SHP77 treated with DMSO at 0.1 percent for 48 hours (cell line): ENCODE measurements around the gene DPCD.
"Not testable (repeated sequence)": the region's sequence is repeated elsewhere in the genome, so short reads cannot be mapped to it uniquely, and the experiment has no call there.

Experiments used
- DNase-seq: peaks from one replicate; lab custom pipeline; 2025; lab: John Stamatoyannopoulos, UW

Gene DPCD

DNA sequence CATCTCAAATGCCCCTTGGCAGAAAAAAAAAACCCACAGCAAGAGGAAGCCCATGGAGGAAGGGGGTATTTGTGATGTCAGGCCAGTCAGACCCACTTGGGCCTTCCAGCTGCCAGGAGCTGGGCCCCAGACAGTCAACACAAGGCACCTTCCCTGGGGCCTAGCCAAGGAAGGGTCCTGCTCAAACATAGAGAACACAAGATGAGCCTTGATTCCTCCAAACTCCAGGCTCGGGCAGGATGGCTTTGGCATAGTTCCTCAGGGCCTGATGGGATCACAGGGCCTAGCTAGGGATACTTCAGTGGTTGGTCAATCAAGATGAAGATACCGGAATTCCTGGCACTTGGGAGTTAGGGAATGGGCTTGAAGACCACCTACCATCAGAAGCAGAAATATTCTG lies 30.8 kb downstream of the DPCD start:
- DNase-seq, result no peak

DNA sequence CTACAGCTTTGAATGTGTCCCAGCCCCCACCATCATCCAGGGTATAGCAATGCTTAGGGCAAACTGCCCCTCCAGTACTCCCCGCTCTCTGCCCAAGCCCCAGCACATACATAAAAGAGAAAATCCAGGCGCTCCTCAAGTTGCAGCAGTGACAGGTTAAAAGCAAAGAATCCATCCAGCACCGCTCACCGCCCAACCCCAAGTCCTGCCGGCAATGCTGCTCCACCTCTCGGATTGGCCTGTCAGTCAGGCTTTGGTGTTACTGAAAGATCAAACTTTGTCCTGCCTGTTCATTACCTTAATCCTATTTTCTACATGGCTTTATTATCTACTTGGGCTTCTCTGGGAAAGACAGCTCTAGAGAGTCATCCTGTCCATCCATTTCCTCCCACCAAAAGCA lies 31.9 kb downstream of the DPCD start:
- DNase-seq, result no peak

DNA sequence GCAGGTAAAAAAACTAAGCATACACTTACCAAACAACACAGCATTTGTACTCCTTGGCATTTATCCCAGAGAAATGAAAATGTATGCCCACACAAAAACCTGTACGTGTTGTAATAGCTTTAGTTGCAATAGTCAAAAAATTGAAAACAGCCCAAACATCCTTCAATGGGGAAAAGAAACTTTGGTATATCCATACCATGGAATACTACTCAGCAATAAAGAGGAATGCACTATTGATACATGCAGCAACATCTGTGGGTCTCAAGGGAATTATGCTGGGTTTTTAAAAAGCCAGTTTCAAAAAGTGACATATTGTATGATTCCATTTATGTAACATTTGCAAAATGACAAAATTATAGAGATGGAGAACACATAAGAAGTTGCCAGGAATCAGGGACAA lies 35.4 kb downstream of the DPCD start:
- DNase-seq, result no peak

DNA sequence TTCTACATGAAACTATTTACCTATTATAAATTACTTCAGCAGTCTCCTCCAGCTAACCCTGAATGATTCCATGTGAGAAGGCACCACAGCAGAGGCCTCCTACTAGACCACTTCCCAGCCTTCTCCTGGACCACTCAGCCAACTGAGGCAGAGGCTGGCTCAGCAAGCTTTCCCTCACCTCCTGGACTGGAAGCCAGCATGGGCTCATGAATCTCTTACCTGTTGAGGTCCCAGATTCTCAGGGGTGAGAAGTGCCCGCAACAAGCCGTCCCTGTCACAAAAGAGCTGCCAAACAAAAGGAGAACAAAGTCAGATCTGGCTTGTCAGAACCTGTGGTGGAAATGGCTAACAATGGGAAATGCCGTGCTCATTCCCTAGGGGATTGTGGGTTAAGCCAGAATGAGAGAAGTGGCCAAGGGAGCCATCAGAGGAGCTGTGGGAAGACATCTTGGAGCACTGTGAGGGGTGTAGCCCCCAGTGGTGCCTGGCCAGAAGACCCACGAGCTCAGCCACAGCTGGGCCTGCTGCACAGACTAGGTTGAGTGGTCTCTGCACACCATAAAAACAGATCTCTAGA lies 36.5 kb downstream of the DPCD start:
- no peak for DNase-seq

DNA sequence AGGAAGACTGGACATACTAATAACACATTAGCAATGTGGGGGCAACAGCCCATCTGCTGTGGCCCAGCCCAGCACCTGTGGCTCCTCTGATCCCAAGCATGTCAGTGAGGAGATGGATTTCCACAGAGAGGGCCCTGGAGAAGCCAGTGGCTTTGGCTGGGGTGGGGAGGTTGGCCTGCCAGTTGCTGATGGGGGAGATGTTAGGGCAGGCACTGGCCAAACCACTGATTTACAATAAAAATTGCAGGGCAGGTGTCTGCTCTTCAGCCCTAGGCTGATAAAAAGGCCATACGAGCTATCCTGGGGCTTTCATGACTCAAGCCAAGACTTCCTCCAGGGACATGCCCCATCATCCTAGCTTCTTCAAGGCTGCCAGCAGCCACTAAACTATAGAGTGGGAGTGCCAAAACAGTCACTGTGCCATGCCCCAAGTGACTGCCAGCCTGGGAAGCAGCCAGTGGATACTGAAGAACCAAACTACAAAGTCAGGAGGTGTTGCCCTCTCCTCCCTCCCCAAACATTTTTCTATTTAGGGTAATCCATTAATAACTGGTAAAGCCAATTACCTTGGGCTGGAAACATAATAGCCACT lies 37.8 kb downstream of the DPCD start:
- no peak for DNase-seq

DNA sequence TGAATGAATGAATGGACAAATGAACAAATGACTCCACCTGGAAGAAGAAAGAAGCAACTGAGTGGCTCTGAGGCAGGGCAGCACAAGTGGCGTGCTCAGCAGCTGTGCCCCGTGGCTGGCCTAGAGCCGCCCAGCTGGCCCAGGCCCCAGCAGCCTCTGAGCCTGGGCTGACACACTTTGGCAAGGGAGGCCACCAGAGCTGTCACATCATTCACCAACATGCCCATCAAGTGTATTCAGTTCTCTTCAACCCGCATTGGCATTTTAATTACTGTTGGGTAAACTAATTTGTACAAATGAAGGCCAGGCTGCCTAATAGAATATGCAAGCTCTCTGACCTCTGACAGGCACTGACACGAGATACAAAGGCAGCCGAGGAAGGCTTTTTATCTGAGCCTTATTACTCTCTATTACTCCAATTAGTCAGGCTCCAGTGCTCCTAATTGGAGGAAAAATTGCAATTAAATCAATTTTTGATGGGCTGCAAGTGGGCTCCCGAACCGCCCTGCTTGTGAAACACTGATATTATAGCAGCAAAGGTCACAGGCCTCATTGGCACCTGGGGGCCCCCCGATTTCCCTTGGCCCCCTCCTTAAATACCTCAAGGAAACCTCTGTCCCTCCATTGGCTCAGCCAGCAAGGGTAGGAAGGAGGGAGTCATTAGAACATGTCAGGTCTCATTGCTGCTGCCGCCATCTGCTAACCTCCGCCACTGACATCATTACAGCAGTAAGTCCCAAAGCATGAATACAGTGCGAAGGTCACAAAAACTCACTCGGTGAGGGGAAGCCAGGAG lies 41.9 kb downstream of the DPCD start:
- no peak for DNase-seq

DNA sequence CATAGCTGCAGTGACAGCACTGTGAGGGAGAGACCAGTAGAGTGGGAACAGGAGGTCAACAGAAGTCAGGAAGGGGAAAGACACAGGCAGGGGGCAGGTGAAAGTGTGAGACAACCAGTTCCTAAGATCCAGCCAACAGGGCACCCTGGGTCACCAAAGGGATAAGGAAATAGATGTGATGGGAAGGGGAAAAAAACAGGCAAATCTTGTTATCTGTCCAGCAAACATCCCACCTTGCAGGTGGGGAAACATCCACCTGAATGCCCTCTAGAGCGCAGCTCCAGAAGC lies 42.5 kb downstream of the DPCD start:
- no peak for DNase-seq

DNA sequence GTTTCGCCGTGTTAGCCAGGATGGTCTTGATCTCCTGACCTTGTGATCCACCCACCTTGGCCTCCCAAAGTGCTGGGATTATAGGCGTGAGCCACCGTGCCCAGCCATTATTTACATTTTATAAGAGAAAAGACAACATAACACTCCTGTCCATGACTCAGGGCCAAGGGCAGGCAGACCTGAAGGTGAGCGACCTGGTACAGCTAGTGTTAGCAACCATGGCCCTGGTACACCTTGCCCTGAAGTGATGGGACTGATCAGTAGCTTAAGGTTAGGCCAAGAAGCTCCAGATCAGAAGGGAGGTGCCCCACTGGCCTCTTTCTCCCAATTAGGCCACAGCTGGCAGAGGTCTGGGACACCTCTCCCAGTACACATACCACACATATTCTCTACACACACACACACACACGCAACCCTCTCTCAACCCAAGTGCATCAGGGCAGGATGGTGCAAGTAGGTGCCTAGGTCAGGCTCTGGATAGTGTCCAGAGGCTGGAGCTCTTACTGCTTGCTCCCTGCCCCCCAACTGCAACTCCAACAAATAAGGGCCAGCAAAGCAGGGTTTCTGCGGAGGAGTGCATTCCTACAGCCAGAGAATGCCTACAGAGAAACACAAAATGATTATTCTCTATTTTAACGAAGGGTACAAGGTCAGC lies 43.8 kb downstream of the DPCD start:
- DNase-seq, result no peak

DNA sequence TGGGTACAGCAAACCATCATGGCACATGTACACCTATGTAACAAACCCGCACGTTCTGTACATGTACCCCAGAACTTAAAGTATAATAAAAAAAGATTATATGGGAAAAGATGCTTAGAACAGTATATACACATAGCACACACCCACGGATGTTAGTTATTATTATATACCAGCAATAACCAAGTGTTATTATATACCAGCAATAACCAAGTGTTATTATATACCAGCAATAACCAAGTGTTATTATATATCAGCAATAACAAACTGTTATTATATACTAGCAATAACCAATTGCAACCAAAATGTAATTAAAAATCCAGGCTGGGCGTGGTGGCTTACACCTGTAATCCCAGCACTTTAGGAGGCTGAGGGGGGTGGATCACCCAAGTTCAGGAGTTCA lies 45.4 kb downstream of the DPCD start:
- not testable (repeated sequence) for DNase-seq

DNA sequence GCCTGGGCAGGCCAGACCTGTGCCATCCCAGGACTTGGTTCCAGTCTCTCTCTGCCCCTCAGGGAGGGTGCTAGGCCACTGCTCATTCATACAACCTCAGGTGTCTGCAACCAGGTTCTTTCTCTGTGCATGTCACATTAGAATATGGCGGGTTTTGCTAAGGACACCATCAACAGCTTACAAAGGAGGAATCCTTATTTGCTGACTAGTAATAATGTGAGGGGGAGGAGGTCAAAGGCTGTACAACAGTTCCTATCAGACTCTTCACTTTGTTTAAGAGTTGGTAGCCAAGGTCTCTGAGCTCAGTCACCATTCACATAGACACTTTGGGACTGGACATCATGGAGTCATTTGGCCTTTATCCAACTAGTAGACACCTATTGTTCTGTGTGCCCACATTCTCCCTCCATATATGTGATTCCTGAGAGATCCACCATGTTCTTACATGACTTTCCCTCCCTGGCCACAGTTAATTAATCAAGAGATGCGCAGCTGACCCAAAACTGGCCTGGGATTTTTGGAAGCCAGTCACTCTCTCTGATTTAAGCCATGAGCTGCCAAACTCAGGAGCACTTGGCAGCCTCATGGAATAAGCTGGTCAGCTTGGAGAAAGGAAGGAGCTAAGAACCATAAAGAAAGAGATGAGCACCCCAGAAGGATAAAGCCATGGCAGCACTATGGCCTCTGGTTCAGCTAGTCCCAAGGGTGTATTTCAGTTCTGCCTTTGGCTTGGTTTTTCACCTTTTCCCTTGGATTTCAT lies 51.2 kb downstream of the DPCD start:
- no peak for DNase-seq

DNA sequence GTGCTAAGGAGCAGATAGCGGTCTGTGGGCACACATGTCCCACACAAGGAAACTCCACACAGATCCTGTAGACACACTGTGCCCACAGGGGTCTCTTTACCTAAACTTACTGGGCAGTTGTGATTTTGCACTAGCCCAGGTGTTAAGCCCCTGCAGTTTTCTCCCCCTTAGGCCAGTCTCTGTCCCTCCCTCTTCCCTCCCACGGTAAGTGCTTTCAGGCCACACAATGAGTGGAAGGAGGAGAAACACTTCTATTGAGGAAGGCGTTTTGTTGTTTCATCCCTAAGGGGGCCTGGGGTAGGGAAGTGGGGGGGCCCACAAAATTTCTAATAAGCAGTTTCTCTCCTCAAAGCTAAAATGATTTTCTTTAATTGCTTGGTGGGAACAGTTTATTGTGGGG lies 55.4 kb downstream of the DPCD start:
- no peak for DNase-seq

DNA sequence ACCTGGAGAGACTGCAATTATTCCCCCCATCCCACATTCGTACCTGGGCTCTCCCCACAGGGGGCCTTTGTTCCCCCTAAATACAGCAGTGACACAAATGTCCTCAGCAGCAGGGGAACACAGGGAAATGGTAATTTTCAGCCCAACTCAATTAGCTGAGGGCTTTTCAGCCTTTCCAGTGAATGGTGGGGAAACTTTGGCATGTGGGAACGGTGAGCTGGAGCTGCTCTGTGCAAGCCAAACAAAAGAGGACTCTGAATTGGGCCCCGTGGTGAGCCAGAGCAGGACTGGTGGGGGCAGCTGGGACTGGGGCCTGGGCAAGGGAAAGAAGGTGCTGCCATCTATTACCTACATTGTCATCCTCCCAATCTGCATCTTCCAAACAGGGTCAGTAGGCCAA lies 55.9 kb downstream of the DPCD start:
- DNase-seq, result no peak

DNA sequence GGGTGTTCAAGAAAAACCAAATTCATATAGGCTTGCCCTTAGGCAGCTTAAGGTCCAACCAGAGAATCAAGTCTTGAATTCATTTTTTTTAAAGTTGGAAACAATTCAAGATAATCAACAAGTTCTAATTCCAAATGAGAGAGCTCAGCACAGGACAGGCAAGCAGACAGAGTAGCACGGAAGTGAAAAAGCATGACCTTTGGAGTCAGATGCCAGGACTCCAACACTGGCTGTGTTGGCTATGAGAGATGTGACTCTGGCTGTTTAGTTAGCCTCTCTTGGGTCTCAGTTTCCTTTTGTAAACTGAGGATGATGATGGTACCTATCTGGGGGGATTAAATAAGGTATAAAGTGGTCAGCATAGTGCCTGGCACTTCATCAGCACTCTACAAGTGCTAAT lies 57.5 kb downstream of the DPCD start:
- no peak for DNase-seq

DNA sequence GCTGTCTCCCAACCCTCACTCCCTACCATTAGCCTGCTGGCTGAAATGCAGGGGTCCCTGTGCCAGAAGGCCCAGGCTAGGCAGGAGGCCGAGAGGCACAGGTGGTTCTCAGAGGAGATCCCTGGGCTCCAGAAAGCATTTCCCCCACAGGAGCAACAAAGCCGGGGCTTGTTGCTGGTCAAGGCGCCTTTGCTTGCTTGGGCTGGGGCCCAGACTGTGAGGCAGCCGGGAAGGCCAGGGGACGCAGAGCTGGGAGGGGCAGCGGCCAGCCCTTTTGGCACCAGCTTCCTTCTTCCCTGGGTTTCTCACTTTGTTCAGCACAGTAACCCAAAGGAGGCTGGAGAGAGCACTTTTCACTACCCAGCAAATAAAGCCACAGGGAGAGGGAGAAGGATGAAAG lies 58.2 kb downstream of the DPCD start:
- DNase-seq, result no peak

DNA sequence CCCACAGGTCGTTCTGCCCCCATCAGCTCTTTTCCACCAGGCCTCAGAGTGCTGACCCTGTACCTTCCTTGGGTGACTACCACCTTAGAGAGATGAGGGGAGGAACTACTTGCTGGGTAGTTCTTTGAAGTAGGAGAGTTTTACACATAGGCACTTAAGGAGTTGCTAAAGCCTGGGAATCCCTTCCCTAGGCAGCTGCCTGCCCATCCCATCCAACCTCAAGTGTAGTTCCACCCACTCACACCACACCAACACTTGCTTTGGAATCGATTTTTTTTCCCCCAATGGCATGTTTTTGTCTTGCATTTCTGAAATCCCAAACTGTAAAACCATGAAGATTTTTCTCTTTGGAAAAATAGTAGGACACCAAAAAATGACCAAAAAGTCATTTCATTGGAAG lies 59.1 kb downstream of the DPCD start:
- DNase-seq, result no peak

DNA sequence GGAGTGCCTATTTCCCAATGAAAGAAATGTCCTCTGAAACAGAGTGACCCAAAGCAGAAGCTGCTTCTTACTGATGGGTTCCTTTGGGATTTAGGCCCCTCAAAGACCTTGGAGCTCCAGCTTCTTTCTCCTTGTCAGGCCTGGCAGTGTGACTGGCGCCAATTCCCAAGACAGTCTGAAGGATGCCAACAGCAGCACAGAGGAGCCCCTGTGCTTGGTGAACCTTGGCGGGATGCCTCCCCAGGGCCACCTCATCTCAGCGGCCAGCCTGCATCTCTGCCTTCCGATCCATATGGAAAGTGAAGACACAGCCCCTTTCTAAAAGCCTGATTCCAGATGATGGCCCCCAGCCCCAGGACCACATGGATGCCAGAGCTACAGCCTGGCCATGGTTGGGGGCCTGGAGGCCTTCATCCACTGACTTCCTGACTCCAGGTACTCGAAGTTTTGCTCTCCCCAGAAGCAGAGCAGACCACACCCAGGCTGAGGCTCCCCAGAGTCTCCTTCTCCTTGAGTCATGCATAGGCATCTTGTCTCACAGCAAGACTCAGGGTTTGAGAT lies 61.5 kb downstream of the DPCD start:
- DNase-seq, result no peak

DNA sequence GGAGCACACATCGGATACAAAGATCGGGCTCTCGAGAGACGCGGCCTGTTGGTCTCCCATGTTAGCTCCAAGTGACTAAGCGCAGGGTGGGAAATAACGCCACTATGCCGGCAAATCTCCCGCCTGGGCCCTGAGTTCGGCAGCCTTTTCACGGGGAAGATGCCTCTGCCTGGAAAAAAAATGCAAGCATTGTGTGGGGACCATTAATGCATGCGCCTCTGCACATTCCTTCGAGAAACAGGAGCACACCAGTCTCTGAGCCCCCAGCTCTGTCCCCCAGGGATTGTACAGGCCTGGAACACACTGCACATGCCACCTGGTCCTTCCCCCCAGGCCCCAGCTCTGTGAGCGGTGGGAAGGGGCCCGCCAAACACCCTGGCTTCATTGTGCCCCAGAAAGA lies 62.7 kb downstream of the DPCD start:
- DNase-seq, result no peak

DNA sequence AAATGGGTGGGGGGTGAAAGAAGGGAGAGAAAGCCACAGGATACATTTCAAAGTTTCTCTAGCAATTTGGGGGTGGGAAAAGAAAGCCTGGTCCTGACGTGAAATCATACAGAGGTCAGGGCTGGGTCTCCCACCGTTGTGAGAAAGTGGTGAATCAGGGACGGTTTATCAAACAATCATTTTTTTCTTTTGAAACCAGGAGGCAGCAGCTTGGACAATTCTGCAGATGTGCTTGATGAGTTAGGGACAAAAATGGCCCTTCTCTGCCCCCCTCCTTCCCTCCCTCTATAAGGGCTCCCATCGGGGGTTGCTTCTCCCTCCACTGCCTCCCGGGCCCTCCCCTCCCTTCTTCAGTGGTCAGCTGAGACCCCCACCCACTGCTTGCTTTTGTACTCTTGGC lies 63.2 kb downstream of the DPCD start:
- no peak for DNase-seq

DNA sequence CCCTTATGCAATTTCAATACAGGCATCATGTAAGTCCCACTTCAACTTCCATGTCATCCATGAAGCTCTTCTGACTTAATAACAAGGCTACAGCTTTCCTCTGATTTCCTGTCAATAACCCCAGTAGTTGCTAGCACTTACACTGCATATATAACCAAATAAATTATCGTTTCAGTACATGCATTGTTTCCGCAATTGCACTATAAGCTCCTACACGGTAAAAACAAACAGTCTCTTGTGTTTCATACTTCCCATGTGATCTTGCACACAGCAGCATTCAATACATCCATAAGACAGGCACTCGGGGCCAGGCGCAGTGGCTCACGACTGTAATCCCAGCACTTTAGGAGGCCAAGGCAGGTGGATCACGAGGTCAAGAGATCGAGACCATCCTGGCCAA lies 65.4 kb downstream of the DPCD start:
- DNase-seq, result no peak

DNA sequence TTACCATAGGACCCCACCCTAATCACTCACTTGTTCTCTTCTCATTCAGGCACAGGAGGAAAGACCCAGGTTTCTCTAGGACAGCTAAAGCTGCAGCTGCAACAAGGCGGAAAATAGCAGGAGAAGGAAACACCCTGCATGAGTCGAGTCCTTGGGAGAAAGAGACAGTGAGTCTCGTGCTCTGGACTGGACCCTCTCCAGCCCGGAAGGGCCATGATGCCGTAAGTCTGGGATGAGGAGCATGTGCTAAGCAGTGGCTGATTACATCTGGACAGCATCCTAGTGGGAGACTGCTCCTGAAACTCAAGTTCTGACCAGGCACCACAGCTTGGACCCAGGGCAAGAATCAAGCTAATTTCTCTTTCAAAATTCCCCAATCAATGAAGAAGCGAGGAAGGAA lies 67.4 kb downstream of the DPCD start:
- DNase-seq, result no peak

DNA sequence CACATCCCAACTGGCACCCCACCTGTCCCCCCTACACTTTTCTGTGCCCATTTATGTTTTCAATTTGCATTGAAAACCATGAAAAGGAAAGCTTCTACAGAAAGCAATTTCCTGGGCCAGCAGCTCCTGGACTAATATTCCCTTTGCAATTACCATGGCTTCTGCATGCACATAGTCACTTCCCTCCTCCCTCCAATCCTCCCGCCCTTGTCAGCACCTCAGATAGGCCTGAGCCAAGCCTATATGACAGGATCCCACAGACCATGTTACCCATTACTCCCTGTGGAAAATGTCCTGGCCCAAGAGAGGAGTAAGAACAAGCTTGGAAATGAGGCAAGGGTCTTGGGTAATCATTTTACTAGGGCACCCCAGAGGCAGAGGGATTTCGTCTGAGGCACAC lies 68.8 kb downstream of the DPCD start:
- DNase-seq, result no peak

DNA sequence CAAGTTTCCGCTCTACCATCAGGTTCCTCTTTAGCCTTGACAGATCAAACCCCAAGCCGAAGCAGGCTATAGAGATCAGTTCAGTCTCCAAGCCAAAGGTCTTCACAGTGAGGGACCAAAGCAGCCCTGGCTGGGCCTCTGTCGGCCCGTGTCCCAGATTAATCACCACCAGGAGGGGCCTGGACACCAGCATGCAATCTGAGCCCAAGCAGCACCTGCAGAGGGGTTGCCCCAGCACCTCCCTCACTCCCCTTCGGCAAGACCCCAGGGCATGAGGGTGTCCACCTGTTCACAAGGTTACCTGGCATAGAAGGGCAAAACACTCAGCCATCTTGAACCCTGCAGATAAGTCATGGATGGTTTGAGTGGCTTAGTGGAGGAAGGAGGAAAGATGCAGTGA lies 70.9 kb downstream of the DPCD start:
- no peak for DNase-seq
